GM23338 (cell line): ENCODE results near the gene DOCK3. TPM values are rescaled to one million over a fixed set of nuclear protein-coding genes. Genes with fewer than 3 reads are reported as not detected.

Experiments used
- ATAC-seq: fragments of 200-7000 bp; cut with Tn5 transposase; 3 replicates; pipeline ENCODE4 v1.9.1; 2020
- DNase-seq: peaks from one replicate; pipeline ENCODE4 v3.0.0-alpha.2; 2015; ENCODE audit warnings: low spot score
- H2AFZ ChIP-seq: fragments of 200-600 bp; sonication (generic); 2 replicates; pipeline ENCODE4 v1.8.0; 2016; ENCODE audit warnings: antibody characterized with exemption, mild to moderate bottlenecking, moderate library complexity
- H3F3A ChIP-seq: fragments of 200-600 bp; sonication (generic); replicated peaks from 2 replicates; pipeline ENCODE4 v1.8.0; 2017; ENCODE audit warnings: antibody characterized with exemption, mixed run types, low read depth
- H3K27ac ChIP-seq: fragments of 200-600 bp; sonication (generic); 2 replicates; pipeline ENCODE4 v1.6.1; 2016; ENCODE audit warnings: low read depth
- H3K27me3 ChIP-seq: fragments of 200-600 bp; sonication (generic); 2 replicates; pipeline ENCODE4 v1.8.0; 2016; ENCODE audit warnings: mild to moderate bottlenecking, mixed run types, moderate library complexity; ENCODE audit not compliant: insufficient read depth
- H3K36me3 ChIP-seq: fragments of 200-600 bp; sonication (generic); 2 replicates; pipeline ENCODE4 v1.8.0; 2016; ENCODE audit warnings: mild to moderate bottlenecking; ENCODE audit not compliant: insufficient read depth
- H3K4me1 ChIP-seq: fragments of 200-600 bp; sonication (generic); 2 replicates; pipeline ENCODE4 v1.8.0; 2016; ENCODE audit warnings: mild to moderate bottlenecking, moderate library complexity; ENCODE audit not compliant: insufficient read depth
- H3K4me2 ChIP-seq: fragments of 200-600 bp; sonication (generic); 2 replicates; pipeline ENCODE4 v1.7.1; 2017; ENCODE audit warnings: mixed run types
- H3K4me3 ChIP-seq: fragments of 200-600 bp; sonication (generic); 2 replicates; pipeline ENCODE4 v1.6.1; 2016; ENCODE audit warnings: mixed run types
- H3K79me2 ChIP-seq: fragments of 200-600 bp; sonication (generic); replicated peaks from 2 replicates; pipeline ENCODE4 v1.8.0; 2017; ENCODE audit warnings: mild to moderate bottlenecking; ENCODE audit not compliant: insufficient read depth
- H3K9me2 ChIP-seq: fragments of 200-600 bp; sonication (generic); 2 replicates; pipeline ENCODE4 v1.8.0; 2017; ENCODE audit not compliant: insufficient read depth
- H4K20me1 ChIP-seq: fragments of 200-600 bp; sonication (generic); replicated peaks from 2 replicates; pipeline ENCODE4 v1.8.0; 2017; ENCODE audit warnings: mild to moderate bottlenecking; ENCODE audit not compliant: insufficient read depth
- H3K27ac Mint-ChIP-seq: 2 replicates; pipeline ENCODE4 v1.8.0; 2020; ENCODE audit warnings: inconsistent platforms, mild to moderate bottlenecking, moderate library complexity, mixed read lengths
- H3K27me3 Mint-ChIP-seq: 3 replicates; pipeline ENCODE4 v1.8.0; 2022; ENCODE audit warnings: low read depth, mild to moderate bottlenecking, moderate library complexity, mixed read lengths, inconsistent platforms; ENCODE audit not compliant: insufficient read depth, poor library complexity
- H3K36me3 Mint-ChIP-seq: 3 replicates; pipeline ENCODE4 v1.8.0; 2021; ENCODE audit warnings: low read depth, mild to moderate bottlenecking, inconsistent platforms, moderate library complexity, mixed read lengths
- H3K4me1 Mint-ChIP-seq: 3 replicates; pipeline ENCODE4 v1.8.0; 2020; ENCODE audit warnings: mild to moderate bottlenecking, inconsistent platforms, mixed read lengths
- H3K4me3 Mint-ChIP-seq: 3 replicates; pipeline ENCODE4 v1.8.0; 2021; ENCODE audit warnings: moderate library complexity, mild to moderate bottlenecking, inconsistent platforms, mixed read lengths
- H3K9me3 Mint-ChIP-seq: 3 replicates; pipeline ENCODE4 v1.8.0; 2020; ENCODE audit warnings: moderate library complexity, mild to moderate bottlenecking, inconsistent platforms, mixed read lengths
- CREB1 ChIP-seq: fragments of 250-450 bp; sonication (Bioruptor Pico); IDR thresholded peaks from 2 replicates; pipeline ENCODE4 v1.5.0; 2020; ENCODE audit warnings: low read depth, mild to moderate bottlenecking, moderate library complexity
- EZH2 ChIP-seq: fragments of 200-600 bp; sonication (generic); IDR thresholded peaks from one replicate; pipeline ENCODE4 v1.8.0; 2017; ENCODE audit warnings: antibody characterized with exemption, mild to moderate bottlenecking, low read depth; ENCODE audit not compliant: unreplicated experiment
- EZH2phosphoT487 ChIP-seq: fragments of 200-600 bp; sonication (generic); IDR thresholded peaks from one replicate; pipeline ENCODE4 v1.8.1; 2018; ENCODE audit warnings: antibody characterized with exemption; ENCODE audit not compliant: unreplicated experiment
- JUNB ChIP-seq: IDR thresholded peaks from one replicate; pipeline ENCODE4 v1.6.1; 2016; ENCODE audit warnings: antibody characterized with exemption; ENCODE audit not compliant: unreplicated experiment
- NANOG ChIP-seq: IDR thresholded peaks from 2 replicates; pipeline ENCODE4 v1.6.1; 2016; ENCODE audit warnings: antibody characterized with exemption, borderline replicate concordance
- STAT1 ChIP-seq: IDR thresholded peaks from one replicate; pipeline ENCODE4 v1.6.1; 2016; ENCODE audit warnings: antibody characterized with exemption; ENCODE audit not compliant: unreplicated experiment
- ZNF114 ChIP-seq: fragments of 250-450 bp; sonication (Bioruptor Pico); IDR thresholded peaks from 2 replicates; pipeline ENCODE4 v1.5.0; 2020; ENCODE audit warnings: mild to moderate bottlenecking, moderate library complexity
- ZNF331 ChIP-seq: fragments of 250-450 bp; sonication (Bioruptor Pico); IDR thresholded peaks from 2 replicates; pipeline ENCODE4 v1.5.0; 2020; ENCODE audit warnings: low read depth, mild to moderate bottlenecking, moderate library complexity
- polyA plus RNA-seq: library from polyadenylated mRNA; unstranded; fragments of >200 nt; fragmentation: Nextera tagmentation; extraction: Ambion mirVana; gene quantifications from 2 replicates; pipeline ENCODE4 v1.2.1, GENCODE V29; 2016
- total RNA-seq: library from RNA; depleted of rRNA; stranded (reverse); fragments of >200 nt; shearing (Covaris generic); gene quantifications from 2 replicates; pipeline ENCODE4 v1.2.3, GENCODE V29; 2014
- TF ChIP-seq, protein P1 (sequence below): fragments of 250-450 bp; sonication (Bioruptor Pico); IDR thresholded peaks from 2 replicates; pipeline ENCODE4 v1.5.0; 2020; ENCODE audit warnings: mild to moderate bottlenecking, moderate library complexity
- TF ChIP-seq, protein P2 (sequence below): IDR thresholded peaks from 2 replicates; pipeline ENCODE4 v1.6.1; 2016; ENCODE audit warnings: antibody characterized with exemption
- TF ChIP-seq, protein P3 (sequence below): IDR thresholded peaks from one replicate; pipeline ENCODE4 v1.6.1; 2018; ENCODE audit warnings: antibody characterized with exemption; ENCODE audit not compliant: unreplicated experiment

The DOCK3 gene
- total and polyA plus RNA-seq, 2 experiments from 2014 or later = 2.4 to 5.6 TPM

DNA sequence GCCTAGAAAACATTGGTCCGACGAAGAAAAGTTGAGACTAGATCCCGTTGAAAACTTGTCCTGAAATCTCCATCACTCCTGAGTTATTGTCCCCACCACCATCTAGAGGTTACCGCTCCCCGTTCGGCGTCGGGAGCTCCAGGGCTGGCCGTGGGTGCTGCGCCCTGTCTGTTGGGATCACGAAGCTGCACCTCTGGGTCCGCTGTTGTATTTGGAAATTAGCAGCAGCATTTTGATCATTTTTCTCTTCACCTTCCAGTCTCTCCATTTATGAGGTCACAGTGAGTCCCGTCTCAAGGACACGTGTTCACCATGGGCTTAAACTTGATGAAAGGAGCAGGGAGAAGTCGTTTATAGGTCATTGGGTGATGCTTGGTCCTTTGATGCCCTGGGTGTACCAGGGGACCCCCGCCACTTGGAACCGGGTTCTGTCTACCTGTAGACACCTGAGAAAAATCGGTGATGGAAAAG is 710.9 kb downstream of the DOCK3 start (continued):
- TF ChIP-seq, protein P1, sequence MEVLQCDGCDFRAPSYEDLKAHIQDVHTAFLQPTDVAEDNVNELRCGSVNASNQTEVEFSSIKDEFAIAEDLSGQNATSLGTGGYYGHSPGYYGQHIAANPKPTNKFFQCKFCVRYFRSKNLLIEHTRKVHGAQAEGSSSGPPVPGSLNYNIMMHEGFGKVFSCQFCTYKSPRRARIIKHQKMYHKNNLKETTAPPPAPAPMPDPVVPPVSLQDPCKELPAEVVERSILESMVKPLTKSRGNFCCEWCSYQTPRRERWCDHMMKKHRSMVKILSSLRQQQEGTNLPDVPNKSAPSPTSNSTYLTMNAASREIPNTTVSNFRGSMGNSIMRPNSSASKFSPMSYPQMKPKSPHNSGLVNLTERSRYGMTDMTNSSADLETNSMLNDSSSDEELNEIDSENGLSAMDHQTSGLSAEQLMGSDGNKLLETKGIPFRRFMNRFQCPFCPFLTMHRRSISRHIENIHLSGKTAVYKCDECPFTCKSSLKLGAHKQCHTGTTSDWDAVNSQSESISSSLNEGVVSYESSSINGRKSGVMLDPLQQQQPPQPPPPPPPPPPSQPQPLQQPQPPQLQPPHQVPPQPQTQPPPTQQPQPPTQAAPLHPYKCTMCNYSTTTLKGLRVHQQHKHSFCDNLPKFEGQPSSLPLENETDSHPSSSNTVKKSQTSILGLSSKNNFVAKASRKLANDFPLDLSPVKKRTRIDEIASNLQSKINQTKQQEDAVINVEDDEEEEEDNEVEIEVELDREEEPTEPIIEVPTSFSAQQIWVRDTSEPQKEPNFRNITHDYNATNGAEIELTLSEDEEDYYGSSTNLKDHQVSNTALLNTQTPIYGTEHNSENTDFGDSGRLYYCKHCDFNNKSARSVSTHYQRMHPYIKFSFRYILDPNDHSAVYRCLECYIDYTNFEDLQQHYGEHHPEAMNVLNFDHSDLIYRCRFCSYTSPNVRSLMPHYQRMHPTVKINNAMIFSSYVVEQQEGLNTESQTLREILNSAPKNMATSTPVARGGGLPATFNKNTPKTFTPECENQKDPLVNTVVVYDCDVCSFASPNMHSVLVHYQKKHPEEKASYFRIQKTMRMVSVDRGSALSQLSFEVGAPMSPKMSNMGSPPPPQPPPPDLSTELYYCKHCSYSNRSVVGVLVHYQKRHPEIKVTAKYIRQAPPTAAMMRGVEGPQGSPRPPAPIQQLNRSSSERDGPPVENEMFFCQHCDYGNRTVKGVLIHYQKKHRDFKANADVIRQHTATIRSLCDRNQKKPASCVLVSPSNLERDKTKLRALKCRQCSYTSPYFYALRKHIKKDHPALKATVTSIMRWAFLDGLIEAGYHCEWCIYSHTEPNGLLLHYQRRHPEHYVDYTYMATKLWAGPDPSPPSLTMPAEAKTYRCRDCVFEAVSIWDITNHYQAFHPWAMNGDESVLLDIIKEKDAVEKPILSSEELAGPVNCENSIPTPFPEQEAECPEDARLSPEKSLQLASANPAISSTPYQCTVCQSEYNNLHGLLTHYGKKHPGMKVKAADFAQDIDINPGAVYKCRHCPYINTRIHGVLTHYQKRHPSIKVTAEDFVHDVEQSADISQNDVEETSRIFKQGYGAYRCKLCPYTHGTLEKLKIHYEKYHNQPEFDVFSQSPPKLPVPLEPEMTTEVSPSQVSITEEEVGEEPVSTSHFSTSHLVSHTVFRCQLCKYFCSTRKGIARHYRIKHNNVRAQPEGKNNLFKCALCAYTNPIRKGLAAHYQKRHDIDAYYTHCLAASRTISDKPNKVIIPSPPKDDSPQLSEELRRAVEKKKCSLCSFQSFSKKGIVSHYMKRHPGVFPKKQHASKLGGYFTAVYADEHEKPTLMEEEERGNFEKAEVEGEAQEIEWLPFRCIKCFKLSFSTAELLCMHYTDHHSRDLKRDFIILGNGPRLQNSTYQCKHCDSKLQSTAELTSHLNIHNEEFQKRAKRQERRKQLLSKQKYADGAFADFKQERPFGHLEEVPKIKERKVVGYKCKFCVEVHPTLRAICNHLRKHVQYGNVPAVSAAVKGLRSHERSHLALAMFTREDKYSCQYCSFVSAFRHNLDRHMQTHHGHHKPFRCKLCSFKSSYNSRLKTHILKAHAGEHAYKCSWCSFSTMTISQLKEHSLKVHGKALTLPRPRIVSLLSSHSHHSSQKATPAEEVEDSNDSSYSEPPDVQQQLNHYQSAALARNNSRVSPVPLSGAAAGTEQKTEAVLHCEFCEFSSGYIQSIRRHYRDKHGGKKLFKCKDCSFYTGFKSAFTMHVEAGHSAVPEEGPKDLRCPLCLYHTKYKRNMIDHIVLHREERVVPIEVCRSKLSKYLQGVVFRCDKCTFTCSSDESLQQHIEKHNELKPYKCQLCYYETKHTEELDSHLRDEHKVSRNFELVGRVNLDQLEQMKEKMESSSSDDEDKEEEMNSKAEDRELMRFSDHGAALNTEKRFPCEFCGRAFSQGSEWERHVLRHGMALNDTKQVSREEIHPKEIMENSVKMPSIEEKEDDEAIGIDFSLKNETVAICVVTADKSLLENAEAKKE (CRISPR knock-in tag) = no peak
- TF ChIP-seq ZNF331 (CRISPR knock-in tag) = no peak
- no peak for TF ChIP-seq STAT1
- no peak for TF ChIP-seq EZH2
- no peak for TF ChIP-seq CREB1
- TF ChIP-seq JUNB = no peak
- TF ChIP-seq EZH2phosphoT487 = no peak

DNA sequence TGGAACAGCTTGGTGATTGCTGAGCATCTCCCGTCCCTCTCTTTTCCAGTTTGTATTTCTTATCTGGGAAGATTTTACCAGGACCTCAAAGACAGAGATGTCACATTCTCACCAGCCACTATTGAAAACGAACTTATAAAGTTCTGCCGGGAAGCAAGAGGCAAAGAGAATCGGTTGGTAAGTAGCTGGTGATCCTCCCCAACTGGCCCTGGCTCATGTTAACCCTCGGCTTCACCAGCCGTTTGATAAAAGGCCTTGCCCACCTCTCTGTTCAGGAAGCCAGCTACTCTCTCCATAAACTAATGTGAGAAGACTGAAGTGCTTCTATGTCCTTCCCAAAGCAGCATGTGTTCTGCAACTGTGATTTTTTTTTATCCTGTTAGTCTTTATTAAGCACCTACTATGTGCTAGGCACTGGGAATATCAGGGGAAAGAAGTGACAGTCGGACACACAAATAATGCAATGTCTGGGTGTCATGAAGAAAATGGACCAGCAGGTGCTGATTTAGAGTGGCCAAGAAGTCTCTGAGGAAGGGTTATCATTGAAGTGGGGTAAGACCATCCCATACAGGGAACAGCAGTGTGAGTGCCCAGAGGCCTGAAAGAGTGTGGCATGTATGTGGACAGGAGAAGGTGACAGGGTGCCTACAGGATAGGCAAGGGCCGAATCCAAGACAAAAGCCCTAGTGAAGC is 711.6 kb downstream of the DOCK3 start:
- Mint-ChIP-seq H3K9me3 (no peaks in the 10 kb centered on the region), H3K27me3 (peaks cover 6% of the 10 kb centered on the region), H3K27ac (peak overlapping the region; percentile 81), H3K4me1 (peaks cover 50% of the 10 kb centered on the region), H3K4me3 (peak overlapping the region; percentile 99), H3K36me3 (peaks cover 53% of the 10 kb centered on the region)
- peak overlapping the region; percentile 100 for H3K4me3 ChIP-seq
- H3K27me3 ChIP-seq = no peaks in the 10 kb centered on the region
- DNase-seq (no peak), ATAC-seq (no peak)
- H3K9me2 ChIP-seq = no peaks in the 10 kb centered on the region
- H2AFZ ChIP-seq = no peak overlapping the region
- peaks cover 46% of the 10 kb centered on the region for H3F3A ChIP-seq
- H4K20me1 ChIP-seq = peaks cover 32% of the 10 kb centered on the region
- peaks cover 34% of the 10 kb centered on the region for H3K4me1 ChIP-seq
- H3K4me2 ChIP-seq = peak overlapping the region; percentile 99
- H3K36me3 ChIP-seq = peaks cover 23% of the 10 kb centered on the region
- H3K27ac ChIP-seq = peak overlapping the region; percentile 39; the same call in 1 of the 2 replicates
- peaks cover 39% of the 10 kb centered on the region for H3K79me2 ChIP-seq
- TF ChIP-seq, protein P2, sequence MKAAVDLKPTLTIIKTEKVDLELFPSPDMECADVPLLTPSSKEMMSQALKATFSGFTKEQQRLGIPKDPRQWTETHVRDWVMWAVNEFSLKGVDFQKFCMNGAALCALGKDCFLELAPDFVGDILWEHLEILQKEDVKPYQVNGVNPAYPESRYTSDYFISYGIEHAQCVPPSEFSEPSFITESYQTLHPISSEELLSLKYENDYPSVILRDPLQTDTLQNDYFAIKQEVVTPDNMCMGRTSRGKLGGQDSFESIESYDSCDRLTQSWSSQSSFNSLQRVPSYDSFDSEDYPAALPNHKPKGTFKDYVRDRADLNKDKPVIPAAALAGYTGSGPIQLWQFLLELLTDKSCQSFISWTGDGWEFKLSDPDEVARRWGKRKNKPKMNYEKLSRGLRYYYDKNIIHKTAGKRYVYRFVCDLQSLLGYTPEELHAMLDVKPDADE = no peak
- TF ChIP-seq STAT1 (no peak), NANOG (no peak), CREB1 (no peak), ZNF114 (CRISPR knock-in tag) (no peak), ZNF331 (CRISPR knock-in tag) (no peak), EZH2phosphoT487 (no peak), JUNB (no peak)
- TF ChIP-seq, protein P3, sequence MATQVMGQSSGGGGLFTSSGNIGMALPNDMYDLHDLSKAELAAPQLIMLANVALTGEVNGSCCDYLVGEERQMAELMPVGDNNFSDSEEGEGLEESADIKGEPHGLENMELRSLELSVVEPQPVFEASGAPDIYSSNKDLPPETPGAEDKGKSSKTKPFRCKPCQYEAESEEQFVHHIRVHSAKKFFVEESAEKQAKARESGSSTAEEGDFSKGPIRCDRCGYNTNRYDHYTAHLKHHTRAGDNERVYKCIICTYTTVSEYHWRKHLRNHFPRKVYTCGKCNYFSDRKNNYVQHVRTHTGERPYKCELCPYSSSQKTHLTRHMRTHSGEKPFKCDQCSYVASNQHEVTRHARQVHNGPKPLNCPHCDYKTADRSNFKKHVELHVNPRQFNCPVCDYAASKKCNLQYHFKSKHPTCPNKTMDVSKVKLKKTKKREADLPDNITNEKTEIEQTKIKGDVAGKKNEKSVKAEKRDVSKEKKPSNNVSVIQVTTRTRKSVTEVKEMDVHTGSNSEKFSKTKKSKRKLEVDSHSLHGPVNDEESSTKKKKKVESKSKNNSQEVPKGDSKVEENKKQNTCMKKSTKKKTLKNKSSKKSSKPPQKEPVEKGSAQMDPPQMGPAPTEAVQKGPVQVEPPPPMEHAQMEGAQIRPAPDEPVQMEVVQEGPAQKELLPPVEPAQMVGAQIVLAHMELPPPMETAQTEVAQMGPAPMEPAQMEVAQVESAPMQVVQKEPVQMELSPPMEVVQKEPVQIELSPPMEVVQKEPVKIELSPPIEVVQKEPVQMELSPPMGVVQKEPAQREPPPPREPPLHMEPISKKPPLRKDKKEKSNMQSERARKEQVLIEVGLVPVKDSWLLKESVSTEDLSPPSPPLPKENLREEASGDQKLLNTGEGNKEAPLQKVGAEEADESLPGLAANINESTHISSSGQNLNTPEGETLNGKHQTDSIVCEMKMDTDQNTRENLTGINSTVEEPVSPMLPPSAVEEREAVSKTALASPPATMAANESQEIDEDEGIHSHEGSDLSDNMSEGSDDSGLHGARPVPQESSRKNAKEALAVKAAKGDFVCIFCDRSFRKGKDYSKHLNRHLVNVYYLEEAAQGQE = no peak
